ENCODE results near the gene ACSL3.

DNA sequence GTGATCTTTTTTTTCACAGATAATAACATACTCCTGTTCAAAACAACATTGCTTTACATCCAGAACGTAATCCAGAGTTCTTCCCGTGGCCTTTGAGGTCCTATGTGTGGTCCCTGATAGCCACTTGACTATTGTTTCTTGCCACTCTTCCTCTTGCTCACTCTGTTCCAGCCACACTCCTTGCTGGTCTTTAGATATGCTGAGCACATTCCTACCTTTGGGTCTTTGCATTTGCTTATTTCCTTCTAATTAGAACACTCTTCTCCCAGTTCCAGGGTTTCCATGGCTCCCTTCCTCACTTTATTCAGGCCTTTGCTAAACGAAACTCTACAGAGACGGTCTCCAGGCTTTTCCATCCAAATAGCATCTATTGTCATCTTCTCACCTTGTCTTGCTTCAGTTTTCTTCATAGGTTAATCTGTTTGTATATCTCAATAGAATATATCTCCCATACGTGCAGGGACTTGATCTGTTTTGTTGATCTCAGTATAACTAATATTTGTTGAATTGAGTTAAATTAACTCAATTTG is 59.9 kb downstream of the ACSL3 start:
- TF ChIP-seq, protein P1, sequence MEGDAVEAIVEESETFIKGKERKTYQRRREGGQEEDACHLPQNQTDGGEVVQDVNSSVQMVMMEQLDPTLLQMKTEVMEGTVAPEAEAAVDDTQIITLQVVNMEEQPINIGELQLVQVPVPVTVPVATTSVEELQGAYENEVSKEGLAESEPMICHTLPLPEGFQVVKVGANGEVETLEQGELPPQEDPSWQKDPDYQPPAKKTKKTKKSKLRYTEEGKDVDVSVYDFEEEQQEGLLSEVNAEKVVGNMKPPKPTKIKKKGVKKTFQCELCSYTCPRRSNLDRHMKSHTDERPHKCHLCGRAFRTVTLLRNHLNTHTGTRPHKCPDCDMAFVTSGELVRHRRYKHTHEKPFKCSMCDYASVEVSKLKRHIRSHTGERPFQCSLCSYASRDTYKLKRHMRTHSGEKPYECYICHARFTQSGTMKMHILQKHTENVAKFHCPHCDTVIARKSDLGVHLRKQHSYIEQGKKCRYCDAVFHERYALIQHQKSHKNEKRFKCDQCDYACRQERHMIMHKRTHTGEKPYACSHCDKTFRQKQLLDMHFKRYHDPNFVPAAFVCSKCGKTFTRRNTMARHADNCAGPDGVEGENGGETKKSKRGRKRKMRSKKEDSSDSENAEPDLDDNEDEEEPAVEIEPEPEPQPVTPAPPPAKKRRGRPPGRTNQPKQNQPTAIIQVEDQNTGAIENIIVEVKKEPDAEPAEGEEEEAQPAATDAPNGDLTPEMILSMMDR (IDR thresholded peaks at IDR 0.05; ENCODE audit: low read depth, low read length, poor library complexity, severe bottlenecking), result no peak
- no peak for TF ChIP-seq EZH2phosphoT487 (IDR thresholded peaks at IDR 0.05; ENCODE audit: borderline replicate concordance, low read length)

Measured in DOHH2 (cell line).